Type B pancreatic cell (in vitro differentiated cells): ENCODE measurements around the gene PRKN. TPM values are rescaled to one million over a fixed set of nuclear protein-coding genes. Genes with fewer than 3 reads are reported as not detected.

ENCODE experiments used
- DNase-seq: peaks from one replicate; pipeline ENCODE4 v3.0.0; 2021; ENCODE audit warnings: mixed read lengths; ENCODE audit not compliant: unreplicated experiment; ENCODE audit errors: extremely low spot score
- H3K27ac Mint-ChIP-seq: 2 replicates; pipeline ENCODE4 v1.8.0; 2021; ENCODE audit warnings: mild to moderate bottlenecking, mixed read lengths
- H3K27me3 Mint-ChIP-seq: 2 replicates; pipeline ENCODE4 v1.8.0; 2021; ENCODE audit warnings: mixed read lengths
- H3K36me3 Mint-ChIP-seq: 2 replicates; pipeline ENCODE4 v1.8.0; 2021; ENCODE audit warnings: mixed read lengths
- H3K4me1 Mint-ChIP-seq: one replicate; pipeline ENCODE4 v1.8.0; 2021; ENCODE audit warnings: mixed read lengths; ENCODE audit not compliant: unreplicated experiment
- H3K4me3 Mint-ChIP-seq: 2 replicates; pipeline ENCODE4 v1.8.0; 2021; ENCODE audit warnings: mild to moderate bottlenecking, mixed read lengths
- H3K9me3 Mint-ChIP-seq: 2 replicates; pipeline ENCODE4 v1.8.0; 2021; ENCODE audit warnings: mixed read lengths
- CTCF ChIP-seq: fragments of 200-600 bp; sonication (generic); conservative IDR thresholded peaks from 2 replicates; pipeline ENCODE4 v1.5.0; 2021; ENCODE audit warnings: antibody characterized with exemption, mild to moderate bottlenecking
- total RNA-seq: library from RNA; stranded (reverse); gene quantifications from 2 replicates; pipeline ENCODE4 v1.2.1, GENCODE V29; 2021; ENCODE audit warnings: low replicate concordance

The PRKN gene
- total RNA-seq, 1 donor from 2014 or later: 6.2 TPM

GRCh38 chr6:162149786-162150185 is 577.8 kb downstream of the PRKN start:
- DNase-seq: no peak
- Mint-ChIP-seq H3K4me1 (no peaks in the 10 kb centered on the region), H3K27me3 (no peaks in the 10 kb centered on the region), H3K36me3 (no peaks in the 10 kb centered on the region), H3K9me3 (no peaks in the 10 kb centered on the region), H3K4me3 (no peak overlapping the region), H3K27ac (no peak overlapping the region)
- TF ChIP-seq CTCF: no peak

DNA sequence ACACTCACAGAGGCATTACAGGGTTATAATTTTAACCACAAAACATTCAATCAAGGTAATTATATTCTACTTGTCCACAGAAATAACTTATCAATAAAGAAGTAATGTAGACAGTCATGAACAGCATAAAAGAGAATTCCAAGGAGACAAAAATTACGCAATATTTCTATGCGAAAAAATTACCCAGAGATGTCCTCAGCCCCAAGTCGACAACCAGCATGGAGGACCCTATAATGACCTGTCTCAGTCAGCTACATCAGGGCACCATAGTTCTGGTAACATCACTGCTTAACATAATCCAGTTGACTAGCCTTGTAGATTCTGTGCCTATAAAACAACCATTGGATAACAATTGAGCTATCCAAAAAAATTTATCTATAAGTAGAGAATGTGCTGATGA is 579.8 kb downstream of the PRKN start:
- no peak for TF ChIP-seq CTCF

GRCh38 chr6:162147281-162147680 is 580.3 kb downstream of the PRKN start:
- H3K4me1 Mint-ChIP-seq: no peaks in the 10 kb centered on the region
- H3K27me3 Mint-ChIP-seq: no peaks in the 10 kb centered on the region
- H3K4me3 Mint-ChIP-seq: no peak overlapping the region
- no peak overlapping the region for H3K27ac Mint-ChIP-seq
- no peaks in the 10 kb centered on the region for H3K9me3 Mint-ChIP-seq
- no peak for DNase-seq
- H3K36me3 Mint-ChIP-seq: no peaks in the 10 kb centered on the region
- TF ChIP-seq CTCF: no peak

More for the DNA sequence above, 579.8 kb downstream of the PRKN start:
- H3K27me3 Mint-ChIP-seq: no peaks in the 10 kb centered on the region
- no peaks in the 10 kb centered on the region for H3K4me1 Mint-ChIP-seq
- no peaks in the 10 kb centered on the region for H3K36me3 Mint-ChIP-seq
- no peak for DNase-seq
- H3K4me3 Mint-ChIP-seq: no peak overlapping the region
- H3K27ac Mint-ChIP-seq: no peak overlapping the region
- no peaks in the 10 kb centered on the region for H3K9me3 Mint-ChIP-seq

GRCh38 chr6:162140251-162140852 is 587.2 kb downstream of the PRKN start:
- Mint-ChIP-seq H3K27me3 (no peaks in the 10 kb centered on the region), H3K9me3 (peaks cover 8% of the 10 kb centered on the region), H3K4me1 (no peaks in the 10 kb centered on the region), H3K27ac (no peak overlapping the region), H3K4me3 (no peak overlapping the region), H3K36me3 (no peaks in the 10 kb centered on the region)
- TF ChIP-seq CTCF: no peak
- DNase-seq: no peak

GRCh38 chr6:162125659-162126058 is 601.9 kb downstream of the PRKN start:
- DNase-seq: no peak
- Mint-ChIP-seq H3K27ac (no peak overlapping the region), H3K9me3 (no peaks in the 10 kb centered on the region), H3K4me1 (no peaks in the 10 kb centered on the region), H3K4me3 (no peak overlapping the region), H3K36me3 (no peaks in the 10 kb centered on the region), H3K27me3 (peaks cover 3% of the 10 kb centered on the region)
- no peak for TF ChIP-seq CTCF
